Neutrophil (primary cell): ENCODE data around the gene PRSS27.

Source experiments
- H3K27ac ChIP-seq: fragments of 200-600 bp; sonication (generic); 2 replicates; pipeline ENCODE4 v1.5.1; 2016; ENCODE audit warnings: mild to moderate bottlenecking, moderate library complexity
- H3K27me3 ChIP-seq: fragments of 200-600 bp; sonication (generic); 2 replicates; pipeline ENCODE4 v1.6.0; 2016; ENCODE audit warnings: mild to moderate bottlenecking
- H3K36me3 ChIP-seq: fragments of 200-600 bp; sonication (generic); 2 replicates; pipeline ENCODE4 v1.5.1; 2017
- H3K4me1 ChIP-seq, 2 experiments: fragments of 200-600 bp in 1 of 2; sonication (generic) in 1 of 2; 1 replicate in 1 of 2; 2 replicates in 1 of 2; pipeline versions ENCODE4 v1.5.1 to v1.6.1; 2013 to 2016; ENCODE audit warnings: low read depth in 1 of 2, low read length in 1 of 2, mild to moderate bottlenecking in 1 of 2, moderate library complexity in 1 of 2; ENCODE audit not compliant: control insufficient read depth in 1 of 2, insufficient read depth in 1 of 2
- H3K4me3 ChIP-seq, 2 experiments: fragments of 200-600 bp in 1 of 2; sonication (generic) in 1 of 2; 1 replicate in 1 of 2; 2 replicates in 1 of 2; pipeline ENCODE4 v1.5.1; 2013 to 2016; ENCODE audit warnings: low read depth in 1 of 2, low read length in 1 of 2, mild to moderate bottlenecking in 1 of 2, moderate library complexity in 1 of 2
- H3K9me3 ChIP-seq: fragments of 200-600 bp; sonication (generic); 2 replicates; pipeline ENCODE4 v1.5.1; 2016
- TF ChIP-seq, protein P1 (sequence below): fragments of 200-600 bp; sonication (generic); IDR thresholded peaks from 2 replicates; pipeline ENCODE4 v1.5.1; 2016; ENCODE audit warnings: antibody characterized with exemption

PRSS27 gene

DNA sequence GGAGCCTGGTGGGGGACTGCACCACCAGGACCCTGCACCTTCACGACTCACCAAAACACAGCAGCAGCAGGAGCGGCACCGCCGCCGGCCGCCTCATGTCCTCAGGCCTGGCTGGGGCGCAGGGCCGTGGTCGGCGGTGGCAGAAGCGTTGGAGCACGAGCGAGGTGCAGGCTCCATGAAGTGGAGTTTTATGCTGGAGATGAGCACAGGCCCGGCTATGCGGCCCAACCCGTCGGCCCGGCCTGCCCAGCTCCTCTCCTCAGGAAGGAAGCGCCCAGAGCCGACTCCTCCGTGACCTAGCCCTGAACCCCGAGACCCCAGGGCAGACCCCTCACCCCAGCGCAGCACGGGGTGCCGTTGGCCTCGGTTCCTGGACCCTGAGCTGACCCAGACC is at the start of gene PRSS27:
PRSS27 (minus strand) TSS at position 161 of the 394 bp plus-strand sequence; CDS start at position 97, 64 bp downstream.
- Histone ChIP-seq H3K36me3 (no peaks in the 10 kb centered on the region), H3K27ac (peak within 1 kb of the TSS; percentile 76)

DNA sequence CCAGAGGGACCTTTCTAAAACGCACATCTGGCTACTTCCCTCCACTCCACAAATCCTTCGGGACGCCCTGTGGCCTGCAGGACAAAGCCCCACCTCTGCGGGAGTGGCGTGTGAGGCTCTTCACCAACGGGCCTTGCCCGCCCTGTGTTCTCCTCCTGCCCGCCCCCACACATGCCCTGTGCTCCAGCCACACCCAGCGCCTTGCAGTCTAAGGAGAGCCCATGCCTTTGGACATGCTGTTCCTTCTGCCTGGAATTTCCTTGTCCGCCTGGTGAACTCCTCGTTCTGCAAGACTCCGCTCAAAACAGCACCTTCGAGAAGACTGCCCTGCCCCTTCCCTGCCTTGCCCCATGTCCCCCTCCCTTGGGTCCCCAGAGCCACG is 49.6 kb upstream of the PRSS27 start:
- H3K4me1 ChIP-seq: peaks cover 0 to 1% of the 10 kb centered on the region in 2 experiments
- H3K4me3 ChIP-seq: no peak overlapping the region
- no peak overlapping the region for H3K27ac ChIP-seq
- H3K27me3 ChIP-seq: no peaks in the 10 kb centered on the region
- TF ChIP-seq, protein P1, sequence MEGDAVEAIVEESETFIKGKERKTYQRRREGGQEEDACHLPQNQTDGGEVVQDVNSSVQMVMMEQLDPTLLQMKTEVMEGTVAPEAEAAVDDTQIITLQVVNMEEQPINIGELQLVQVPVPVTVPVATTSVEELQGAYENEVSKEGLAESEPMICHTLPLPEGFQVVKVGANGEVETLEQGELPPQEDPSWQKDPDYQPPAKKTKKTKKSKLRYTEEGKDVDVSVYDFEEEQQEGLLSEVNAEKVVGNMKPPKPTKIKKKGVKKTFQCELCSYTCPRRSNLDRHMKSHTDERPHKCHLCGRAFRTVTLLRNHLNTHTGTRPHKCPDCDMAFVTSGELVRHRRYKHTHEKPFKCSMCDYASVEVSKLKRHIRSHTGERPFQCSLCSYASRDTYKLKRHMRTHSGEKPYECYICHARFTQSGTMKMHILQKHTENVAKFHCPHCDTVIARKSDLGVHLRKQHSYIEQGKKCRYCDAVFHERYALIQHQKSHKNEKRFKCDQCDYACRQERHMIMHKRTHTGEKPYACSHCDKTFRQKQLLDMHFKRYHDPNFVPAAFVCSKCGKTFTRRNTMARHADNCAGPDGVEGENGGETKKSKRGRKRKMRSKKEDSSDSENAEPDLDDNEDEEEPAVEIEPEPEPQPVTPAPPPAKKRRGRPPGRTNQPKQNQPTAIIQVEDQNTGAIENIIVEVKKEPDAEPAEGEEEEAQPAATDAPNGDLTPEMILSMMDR: no peak
- peaks cover 98% of the 10 kb centered on the region for H3K36me3 ChIP-seq
- H3K9me3 ChIP-seq: no peaks in the 10 kb centered on the region

More for the DNA sequence above, at the start of gene PRSS27:
- H3K9me3 ChIP-seq: no peaks in the 10 kb centered on the region
- peak within 1 kb of the TSS; percentile 66 to 86 for H3K4me3 ChIP-seq
- TF ChIP-seq, protein P1: no peak
- peaks cover 41% of the 10 kb centered on the region for H3K27me3 ChIP-seq
- H3K4me1 ChIP-seq: peaks cover 2 to 17% of the 10 kb centered on the region in 2 experiments

DNA sequence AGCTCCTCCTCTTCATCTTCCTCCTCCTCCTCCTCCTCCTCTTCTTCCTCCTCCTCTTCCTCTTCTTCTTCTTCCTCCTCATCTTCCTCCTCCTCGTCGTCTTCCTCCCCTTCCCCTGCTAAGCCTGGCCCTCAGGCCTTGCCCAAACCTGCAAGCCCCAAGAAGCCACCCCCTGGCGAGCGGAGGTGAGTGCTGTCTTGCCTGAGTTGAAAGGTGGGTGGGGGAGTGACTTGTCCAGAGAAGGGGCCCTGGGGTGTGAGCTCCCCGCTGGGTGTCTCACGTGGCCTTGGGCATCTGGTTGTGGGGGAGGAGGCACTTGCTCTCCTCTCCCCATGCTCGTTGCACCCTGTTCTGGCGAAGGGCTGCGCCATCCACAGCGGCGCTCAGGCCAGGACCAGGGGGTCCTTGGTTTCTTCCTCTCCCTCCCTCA is 49.1 kb upstream of the PRSS27 start:
- no peak overlapping the region for H3K4me3 ChIP-seq
- no peaks in the 10 kb centered on the region for H3K9me3 ChIP-seq
- H3K27me3 ChIP-seq: no peaks in the 10 kb centered on the region
- H3K27ac ChIP-seq: no peak overlapping the region
- peaks cover 98% of the 10 kb centered on the region for H3K36me3 ChIP-seq
- TF ChIP-seq, protein P1: no peak
- H3K4me1 ChIP-seq: no peaks in the 10 kb centered on the region

DNA sequence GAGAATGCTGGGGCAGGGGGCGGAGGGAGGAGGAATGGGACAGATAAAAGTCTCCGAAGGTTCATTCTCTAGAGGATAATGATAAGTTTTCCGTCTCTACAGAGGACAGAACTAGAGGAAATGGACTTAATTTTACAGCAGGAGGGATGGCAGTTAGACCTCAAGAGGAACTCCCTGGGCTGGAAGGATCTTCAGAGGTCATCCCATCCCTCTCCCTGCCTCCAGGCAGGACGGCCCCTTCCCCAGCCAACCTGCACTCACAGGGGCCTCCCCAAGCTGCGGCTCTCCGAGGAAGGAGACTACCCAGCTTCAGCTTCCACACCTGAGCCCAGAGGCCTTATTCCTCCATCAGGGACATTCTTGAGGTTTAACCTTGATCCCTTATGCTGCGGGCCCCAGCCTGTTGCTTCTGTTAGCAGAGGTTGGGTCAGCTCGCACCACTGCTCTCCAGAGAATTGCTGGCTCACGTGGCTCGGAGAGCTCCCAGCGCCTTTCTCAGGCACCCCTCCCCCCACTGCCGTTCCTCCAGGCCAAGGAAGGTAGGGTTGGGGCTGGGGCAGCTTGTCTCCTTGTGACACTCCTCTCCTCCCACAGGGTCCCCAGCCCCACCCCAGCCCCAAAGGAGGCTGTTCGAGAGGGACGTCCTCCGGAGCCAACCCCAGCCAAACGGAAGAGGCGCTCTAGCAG is 48.5 kb upstream of the PRSS27 start:
- TF ChIP-seq, protein P1: no peak
- Histone ChIP-seq H3K4me3 (no peak overlapping the region), H3K4me1 (no peaks in the 10 kb centered on the region), H3K27me3 (no peaks in the 10 kb centered on the region), H3K36me3 (peaks cover 98% of the 10 kb centered on the region), H3K9me3 (no peaks in the 10 kb centered on the region), H3K27ac (no peak overlapping the region)

DNA sequence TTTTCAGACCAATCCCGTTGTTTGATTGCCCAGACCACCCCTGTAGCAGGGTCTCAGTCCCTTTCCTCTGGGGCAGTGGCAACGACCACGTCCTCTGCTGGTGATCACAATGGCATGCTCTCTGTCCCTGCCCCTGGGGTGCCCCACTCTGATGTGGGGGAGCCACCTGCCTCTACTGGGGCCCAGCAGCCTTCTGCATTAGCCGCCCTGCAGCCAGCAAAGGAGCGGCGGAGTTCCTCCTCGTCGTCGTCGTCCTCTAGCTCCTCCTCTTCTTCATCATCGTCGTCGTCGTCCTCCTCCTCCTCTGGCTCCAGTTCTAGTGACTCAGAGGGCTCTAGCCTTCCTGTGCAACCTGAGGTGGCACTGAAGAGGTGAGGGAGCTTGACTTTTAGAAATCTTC is 47.9 kb upstream of the PRSS27 start:
- TF ChIP-seq, protein P1: no peak
- Histone ChIP-seq H3K27ac (no peak overlapping the region), H3K9me3 (no peaks in the 10 kb centered on the region), H3K36me3 (peaks cover 98% of the 10 kb centered on the region), H3K27me3 (no peaks in the 10 kb centered on the region), H3K4me3 (no peak overlapping the region), H3K4me1 (no peaks in the 10 kb centered on the region)
